GM21723 (cell line): ENCODE results near the gene ERG.

Source experiments
- ATAC-seq: cut with Tn5 transposase; IDR thresholded peaks from one replicate; pipeline ENCODE4 v1.9.1; 2021; ENCODE audit warnings: mild to moderate bottlenecking, moderate library complexity; ENCODE audit not compliant: unreplicated experiment

The ERG gene, protein sequence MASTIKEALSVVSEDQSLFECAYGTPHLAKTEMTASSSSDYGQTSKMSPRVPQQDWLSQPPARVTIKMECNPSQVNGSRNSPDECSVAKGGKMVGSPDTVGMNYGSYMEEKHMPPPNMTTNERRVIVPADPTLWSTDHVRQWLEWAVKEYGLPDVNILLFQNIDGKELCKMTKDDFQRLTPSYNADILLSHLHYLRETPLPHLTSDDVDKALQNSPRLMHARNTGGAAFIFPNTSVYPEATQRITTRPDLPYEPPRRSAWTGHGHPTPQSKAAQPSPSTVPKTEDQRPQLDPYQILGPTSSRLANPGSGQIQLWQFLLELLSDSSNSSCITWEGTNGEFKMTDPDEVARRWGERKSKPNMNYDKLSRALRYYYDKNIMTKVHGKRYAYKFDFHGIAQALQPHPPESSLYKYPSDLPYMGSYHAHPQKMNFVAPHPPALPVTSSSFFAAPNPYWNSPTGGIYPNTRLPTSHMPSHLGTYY

GRCh38 chr21:38498057-38498833 is at the start of gene ERG:
TSS of gene ERG (minus strand) at chr21:38498477. CDS start at chr21:38498380, 97 bp downstream.
- no peak for ATAC-seq

DNA sequence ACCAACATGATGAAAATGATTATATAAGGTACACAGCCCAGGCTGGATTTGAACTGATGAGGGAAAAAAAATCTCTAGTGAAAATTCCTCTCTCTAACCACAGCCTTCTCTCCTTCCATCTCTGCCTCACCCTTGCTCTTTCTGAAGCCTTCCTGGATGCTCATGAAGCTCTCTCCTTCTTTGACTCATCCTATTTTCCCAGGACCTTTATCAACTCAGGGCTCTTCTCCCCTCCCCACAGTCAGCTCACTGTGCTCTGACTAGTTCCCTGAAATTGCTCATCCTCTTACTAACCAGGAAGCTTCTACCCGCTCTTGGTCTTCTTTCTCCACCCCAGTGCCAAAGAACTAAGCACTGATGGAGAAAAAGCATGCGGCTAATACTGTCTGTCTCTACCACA is 46.4 kb upstream of the ERG start:
- ATAC-seq, result no peak

DNA sequence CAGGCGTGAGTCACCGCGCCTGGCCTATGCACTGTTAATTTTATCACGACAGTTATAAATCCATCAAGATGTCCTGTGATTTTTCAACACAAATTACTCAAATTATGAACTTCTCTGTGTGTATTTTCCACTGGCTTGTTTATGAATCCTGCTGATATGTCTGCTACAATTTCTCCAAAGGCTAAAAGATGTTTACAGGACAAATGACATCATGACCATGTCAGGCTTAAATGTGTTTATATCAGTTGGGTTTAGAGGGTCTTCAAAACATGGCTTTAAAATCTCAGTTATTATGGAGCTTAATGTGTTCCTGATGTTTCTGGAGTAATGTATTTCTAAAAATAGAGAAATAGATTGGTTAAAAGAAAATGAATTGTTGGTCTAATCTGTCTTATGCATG is 44.0 kb upstream of the ERG start:
- no peak for ATAC-seq

GRCh38 chr21:38538353-38538752 is 40.1 kb upstream of the ERG start:
- ATAC-seq, result no peak

DNA sequence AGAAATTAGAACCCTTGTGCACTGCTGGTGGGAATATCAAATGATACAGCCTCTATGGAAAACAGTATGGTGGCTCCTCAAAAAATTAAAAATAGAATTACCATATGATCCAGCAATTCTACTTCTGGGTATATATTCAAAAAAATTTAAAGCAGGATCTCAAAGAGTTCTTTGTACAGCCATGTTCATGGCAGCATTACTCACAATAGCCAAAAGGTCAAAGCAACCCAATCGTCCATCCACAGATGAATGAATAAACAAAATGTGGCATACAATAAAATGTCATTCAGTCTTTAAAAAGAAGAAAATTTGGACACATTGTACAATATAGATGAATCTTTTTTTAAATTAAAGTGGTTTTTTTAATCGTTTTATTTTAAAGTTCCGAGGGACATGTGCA is 36.3 kb upstream of the ERG start:
- ATAC-seq, result no peak

- no peak for ATAC-seq
Observed at GRCh38 chr21:38533887-38534286, 35.6 kb upstream of the ERG start.

- no peak for ATAC-seq
Observed at GRCh38 chr21:38531591-38531990, 33.3 kb upstream of the ERG start.

GRCh38 chr21:38531039-38531541 is 32.8 kb upstream of the ERG start:
- ATAC-seq, result no peak

DNA sequence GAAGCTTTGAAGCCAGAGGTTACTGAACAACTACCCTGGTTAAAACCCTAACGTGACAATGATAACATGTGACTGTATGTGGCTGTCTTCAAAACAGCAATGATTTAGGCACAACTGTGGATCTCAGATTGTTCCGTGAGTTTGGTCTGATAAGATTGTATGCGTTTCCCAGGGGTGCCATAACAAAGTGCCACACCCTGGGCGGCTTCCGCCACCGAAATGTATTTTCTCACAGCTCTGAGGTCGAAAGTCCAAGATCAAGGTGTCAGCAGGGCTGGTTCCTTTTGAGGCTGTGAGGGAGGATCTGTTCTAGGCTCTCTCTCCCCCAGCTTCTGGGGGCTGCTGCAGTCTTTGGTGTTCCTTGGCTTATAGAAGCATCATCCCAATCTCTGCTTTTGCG is 29.5 kb upstream of the ERG start:
- no peak for ATAC-seq

GRCh38 chr21:38525454-38525853 is 27.2 kb upstream of the ERG start:
- ATAC-seq, result no peak

DNA sequence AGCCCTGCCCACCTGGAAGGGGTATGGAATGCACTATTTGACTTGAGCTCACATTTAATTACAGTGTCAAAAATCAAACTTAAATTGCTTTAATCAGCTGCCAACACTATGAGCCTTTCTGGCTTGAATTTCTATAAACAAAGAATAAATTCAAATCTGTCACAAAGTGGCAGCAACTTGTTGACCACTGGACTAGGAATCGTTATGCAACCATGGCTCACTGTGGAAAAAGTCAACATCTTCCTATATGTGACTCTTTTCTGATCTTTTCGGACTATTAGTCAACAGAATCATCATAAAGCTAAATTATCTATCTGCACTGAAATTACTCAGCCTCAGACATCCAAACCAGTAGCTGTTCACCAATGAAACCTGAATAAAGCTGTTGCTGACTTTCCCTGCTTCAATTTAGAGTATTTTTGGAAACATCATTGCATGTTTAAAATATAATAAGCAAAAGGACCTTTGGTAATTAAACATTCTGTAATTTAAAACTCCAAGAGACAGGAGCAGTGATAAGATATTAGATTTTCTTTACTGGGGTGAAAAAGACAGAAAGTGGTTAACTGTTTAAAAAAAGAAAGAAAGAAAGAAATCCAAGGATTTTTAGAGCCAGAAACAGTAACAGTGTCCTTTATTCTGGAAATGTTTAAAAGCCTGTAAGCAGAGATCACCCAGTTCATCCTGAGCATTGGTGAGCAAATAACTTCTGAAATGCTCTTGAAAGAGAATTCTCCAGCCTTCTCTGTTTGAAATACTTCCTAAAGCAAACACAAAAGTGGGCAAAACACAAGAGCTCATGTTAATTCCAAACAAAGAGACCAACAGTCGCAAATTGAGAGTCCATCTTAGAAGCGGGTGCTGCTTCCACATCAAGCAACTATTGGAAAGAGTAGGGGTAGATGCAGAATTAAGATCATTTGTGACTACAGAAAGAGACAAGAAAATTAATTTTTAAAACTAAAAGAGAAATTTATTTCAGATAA is 26.2 kb upstream of the ERG start:
- no peak for ATAC-seq

DNA sequence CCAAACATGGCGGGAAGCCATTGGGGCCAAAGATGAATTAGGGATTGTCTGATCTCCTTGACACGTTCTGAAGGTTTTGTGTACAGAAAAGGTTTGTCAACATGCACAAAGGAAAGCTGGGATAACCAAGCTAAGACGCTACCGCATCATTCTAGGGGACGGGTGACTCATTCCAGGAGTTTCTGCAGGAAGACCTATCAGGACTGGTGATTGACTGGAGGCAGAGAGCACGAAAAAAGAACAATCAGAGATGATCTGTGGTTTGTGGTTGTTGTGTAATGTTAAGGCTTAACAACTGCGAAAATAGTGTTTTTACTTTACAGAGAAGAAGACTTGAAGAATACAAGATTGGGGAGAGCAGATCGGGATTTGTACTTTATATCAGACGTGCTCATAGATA is 22.2 kb upstream of the ERG start:
- ATAC-seq, result no peak

- no peak for ATAC-seq
Observed at GRCh38 chr21:38511662-38512243, 13.5 kb upstream of the ERG start.

- ATAC-seq, result no peak
Observed at GRCh38 chr21:38511198-38511597, 12.9 kb upstream of the ERG start.

GRCh38 chr21:38507374-38507942 is 9.2 kb upstream of the ERG start:
- ATAC-seq, result no peak

- ATAC-seq, result no peak
Observed at GRCh38 chr21:38506661-38507281, 8.5 kb upstream of the ERG start.

DNA sequence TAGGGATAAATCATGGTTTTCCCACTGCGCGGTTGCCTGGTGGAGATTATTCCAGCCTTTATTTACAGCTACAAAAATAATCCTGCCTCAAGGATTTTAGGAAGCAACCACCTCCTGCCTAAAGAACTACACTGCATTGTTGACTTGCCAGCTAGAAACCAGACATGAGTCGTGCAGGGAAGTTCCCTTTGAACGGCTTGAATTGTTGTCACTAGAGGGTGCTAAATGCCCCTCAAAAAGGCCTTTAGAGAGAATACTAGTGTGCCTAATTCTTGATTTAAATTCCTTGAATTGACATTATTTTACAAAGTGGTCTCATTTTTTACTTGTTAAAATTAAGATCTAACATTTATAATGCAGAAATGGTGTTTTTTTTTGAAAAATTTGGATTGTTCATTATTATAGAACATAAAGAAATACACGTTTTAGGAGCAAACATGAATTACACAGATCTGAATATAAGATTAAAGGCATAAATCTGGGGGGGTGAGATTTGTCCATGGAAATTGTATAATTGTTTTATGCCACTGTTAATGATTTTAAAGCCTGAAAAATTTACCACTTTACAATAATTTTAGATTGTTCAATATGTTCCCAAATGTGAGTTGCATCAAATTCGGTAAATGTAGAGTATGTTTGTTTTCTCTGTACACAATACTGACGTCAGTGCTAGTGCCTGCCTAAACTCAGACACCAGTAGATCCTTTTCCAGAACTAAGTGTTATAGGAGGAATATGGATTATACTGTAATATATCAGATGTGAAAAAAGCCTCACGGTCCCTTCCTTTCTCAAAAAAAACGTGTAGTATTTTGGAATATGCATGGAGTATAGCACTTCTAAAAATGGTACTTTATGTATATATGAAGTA is 7.6 kb upstream of the ERG start:
- ATAC-seq, result no peak

DNA sequence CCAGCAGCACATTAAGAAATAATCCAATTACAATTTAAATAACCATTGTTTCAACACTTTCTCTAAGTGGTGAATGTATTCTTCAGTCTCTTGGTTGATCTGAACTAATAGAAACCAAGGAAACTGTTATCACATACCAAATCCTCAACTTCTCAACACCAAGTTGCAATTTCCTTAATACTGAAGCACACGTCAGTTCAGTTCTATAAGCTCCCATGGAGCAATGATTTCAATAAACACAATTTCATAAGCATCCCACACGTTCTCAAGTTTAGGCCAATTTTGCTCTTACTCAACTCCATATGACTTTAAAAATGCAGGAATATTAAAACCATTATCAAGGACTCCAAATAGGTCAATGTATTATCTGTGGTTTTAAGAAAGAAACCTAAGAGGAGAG is 5.8 kb upstream of the ERG start:
- no peak for ATAC-seq

- no peak for ATAC-seq
Observed at GRCh38 chr21:38503583-38503982, 5.3 kb upstream of the ERG start.
